ENCODE results near the gene SCAPER. TPM values are rescaled to one million over a fixed set of nuclear protein-coding genes. Genes with fewer than 3 reads are reported as not detected.

The SCAPER gene
- 10 to 100 TPM; 22.9 to 23.6 TPM for total RNA-seq

DNA sequence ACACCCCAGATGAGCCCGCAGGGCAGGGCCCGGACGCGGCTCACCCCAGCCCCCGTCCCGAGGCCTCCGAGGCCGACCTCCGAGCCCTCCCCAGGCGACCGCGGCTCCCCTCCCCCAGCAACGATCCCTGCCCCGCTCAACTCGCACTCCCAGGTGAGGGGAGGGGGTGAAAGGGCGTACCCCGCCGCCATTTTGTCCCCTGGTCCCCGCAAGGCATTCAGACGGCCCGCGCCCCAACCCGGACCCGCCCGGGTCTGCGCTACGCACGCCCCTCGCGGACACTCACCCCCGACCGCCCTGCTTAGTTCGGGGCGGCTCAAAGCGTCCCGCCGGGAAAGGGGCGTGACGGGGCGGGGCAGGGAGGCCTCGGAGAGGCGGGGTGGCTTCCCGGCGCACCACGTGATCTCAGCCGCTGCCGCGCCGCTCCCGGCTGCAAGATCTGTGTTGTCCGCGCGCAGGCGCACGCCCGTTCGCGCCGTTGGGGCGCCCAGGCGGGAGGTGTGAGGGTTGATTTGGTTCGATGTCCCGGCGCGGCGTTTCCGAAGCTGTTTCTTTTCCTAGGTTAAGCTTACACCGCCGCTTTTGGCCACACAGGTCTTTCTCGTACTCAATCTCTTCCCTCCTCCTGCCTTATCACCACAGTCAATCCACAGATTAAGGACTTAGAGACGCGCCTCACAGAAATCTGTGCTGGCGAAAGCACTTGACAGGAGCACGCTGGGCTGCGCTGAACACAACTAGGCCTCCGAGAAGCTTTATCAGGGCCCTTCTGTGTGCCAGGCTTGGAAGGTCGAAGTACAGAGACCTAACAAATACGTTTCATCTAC, at the start of gene SCAPER:
SCAPER (minus strand) TSS at position 328 of the 827 bp plus-strand sequence. CDS start 21,523 bp downstream, outside the sequence.

DNA sequence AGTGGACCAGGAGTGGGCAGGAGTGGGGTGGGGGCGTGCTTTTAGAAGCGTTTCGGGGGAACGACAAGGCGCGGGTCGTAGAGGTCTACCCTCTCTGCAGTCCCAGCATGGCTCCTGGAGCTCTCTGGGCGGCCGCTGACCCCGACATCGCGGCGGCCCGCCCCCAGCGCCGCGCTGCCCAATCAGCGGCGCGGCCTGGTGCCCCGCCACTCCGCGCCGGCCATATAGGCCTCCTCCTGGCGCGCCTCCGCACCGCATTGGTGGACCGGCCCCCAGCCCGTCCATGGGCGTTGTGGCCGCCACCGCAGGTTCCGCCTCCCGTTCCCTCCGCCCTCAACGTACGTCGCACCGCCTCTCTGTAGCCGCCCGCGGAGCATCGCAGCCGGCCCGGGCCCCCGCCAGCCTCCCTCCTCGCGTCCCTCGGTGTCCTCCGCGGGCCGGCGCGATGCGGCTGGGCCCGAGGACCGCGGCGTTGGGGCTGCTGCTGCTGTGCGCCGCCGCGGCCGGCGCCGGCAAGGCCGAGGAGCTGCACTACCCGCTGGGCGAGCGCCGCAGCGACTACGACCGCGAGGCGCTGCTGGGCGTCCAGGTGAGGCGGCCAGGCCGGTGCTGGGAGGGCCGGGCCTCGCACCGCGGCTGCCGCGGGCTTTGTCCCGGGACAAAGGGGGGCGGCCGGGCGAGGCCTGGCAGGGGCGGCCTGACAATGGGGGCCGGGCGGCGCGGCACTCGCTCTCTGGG, 26.4 kb upstream of the SCAPER start, which contains the start of gene RCN2:
RCN2 (plus strand) TSS at position 353 of the 738 bp plus-strand sequence; CDS start at position 446, 93 bp downstream.

DNA sequence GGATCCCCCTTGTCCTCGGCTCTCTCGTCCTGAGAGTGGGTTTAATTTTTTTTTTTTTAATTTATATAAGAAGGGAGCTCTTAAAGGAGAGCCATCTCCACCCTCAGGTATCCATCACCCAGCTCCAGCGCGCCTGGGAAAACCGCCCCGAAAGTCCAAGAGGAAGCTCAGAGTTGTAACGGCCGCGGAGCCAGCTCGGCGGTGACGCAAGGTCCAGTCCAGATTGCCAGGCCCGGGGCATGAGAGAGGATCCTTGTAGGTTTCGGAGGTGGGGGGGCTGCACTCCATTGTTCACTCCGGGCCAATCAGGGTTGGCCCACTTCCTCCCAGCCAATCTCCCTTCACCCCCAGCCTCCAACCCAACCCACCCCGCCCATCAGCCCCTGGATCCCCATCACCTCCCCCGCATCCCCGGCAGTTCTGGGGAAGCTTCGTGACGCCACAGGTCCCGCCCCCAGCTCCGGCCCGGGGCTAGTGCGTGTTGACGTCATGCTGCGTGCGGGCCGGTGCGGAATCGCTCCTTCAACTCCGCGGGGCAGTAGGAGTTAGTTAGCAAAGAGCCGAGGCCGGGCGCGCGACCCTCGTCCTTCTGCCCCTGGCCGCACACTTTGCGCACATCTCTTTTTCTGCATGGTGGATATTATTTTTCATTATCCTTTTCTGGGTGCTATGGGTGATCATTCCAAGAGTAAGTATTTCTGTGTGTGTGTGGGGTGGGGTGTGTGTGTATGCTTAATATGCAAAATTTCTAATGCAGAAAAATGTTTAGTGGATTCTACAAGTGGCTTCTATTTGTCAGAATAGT, 568.7 kb downstream of the SCAPER start, which contains the start of gene ISL2:
ISL2 (plus strand) TSS at position 520 of the 805 bp plus-strand sequence; CDS start at position 631, 111 bp downstream.

DNA sequence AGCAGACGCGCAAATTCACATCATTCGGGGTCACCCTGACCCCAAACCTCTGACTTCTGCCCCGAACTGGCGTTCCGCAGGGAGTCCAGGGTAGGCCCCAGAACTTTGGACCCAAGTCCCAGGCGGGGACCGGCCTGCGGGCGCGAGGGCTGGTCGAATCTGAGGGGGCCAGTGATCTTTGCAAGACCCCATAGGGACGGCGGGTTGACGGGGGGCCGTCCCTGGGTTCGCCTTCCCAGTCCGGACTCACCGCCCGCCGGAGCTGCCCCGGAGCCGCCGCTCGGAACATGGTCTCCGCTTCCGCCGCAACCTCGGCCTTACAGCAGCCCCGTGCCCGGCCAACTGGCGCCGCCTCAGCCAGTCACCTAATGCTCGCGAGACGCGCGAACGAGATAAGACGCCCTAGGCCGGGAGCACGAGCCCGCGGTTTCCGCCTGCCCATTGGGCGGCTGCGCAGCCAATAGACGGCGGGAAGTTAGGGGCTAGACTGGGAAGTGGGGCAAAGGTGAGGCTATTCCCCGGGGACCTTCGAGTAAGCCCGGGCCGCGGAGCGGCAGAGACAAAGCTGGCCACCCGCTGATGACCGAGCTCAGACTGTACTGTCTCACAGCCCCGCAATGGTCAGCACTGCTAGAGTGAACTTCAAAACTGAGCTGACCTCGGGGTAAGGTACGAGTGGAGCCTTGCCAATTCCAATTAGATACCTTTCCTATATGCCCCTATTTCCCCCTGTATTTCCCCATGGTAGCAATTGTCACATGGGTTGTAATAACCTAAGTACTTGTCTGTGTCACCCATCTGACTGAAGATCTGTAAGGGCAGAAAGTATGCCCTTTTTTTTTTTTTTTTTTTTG, 593.8 kb downstream of the SCAPER start, which contains the start of gene ETFA:
ETFA (minus strand) TSS at position 370 of the 854 bp plus-strand sequence; CDS start at position 289, 81 bp downstream.

Small RNA genes lying within 50 kb of the gene (microRNA-seq; reads per million reads assigned to microRNA genes)
- not detected for gene MIR3713 (ENCODE audit: borderline microRNAs expressed, borderline replicate concordance)

Other genes starting within 250 kb of the SCAPER start
- gene RCN2, start 26.4 kb upstream of the SCAPER start, total RNA-seq, result 10 to 100 TPM; 32.5 to 35.8 TPM
- gene PSTPIP1, start 89.8 kb upstream of the SCAPER start, total RNA-seq, result 100 to 1,000 TPM; 143 to 150 TPM
- 10 to 100 TPM; 13.6 to 14.0 TPM for gene TSPAN3, start 165.8 kb upstream of the SCAPER start, total RNA-seq